ENCODE data around the gene PLCD1. TPM values are rescaled to one million over a fixed set of nuclear protein-coding genes. Genes with fewer than 3 reads are reported as not detected.

Gene PLCD1
- total RNA-seq, 1 donor from 2014 or later, result 23.6 TPM

DNA sequence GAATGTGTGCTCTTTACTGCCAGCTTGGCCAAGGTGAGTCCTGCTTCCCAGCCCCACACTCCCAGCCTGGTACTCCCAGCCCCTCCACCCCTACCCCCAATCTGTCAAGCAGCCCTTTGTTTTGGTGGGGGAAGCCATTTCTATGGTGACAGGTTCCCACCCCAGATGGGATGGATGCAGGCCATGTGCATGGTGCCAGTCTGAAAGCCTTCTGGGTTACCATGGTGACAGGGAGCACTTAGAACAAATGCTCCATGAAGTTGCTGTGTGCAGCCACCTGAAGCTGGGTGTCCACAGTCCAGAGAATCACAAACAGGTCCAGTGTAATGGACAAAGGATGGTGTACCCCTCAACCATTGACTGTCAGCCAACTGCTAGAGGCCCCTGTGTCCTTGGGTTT is 58.0 kb downstream of the PLCD1 start:
- H3K27ac Mint-ChIP-seq (ENCODE audit: unreplicated experiment), result no peak overlapping the region
- H3K27me3 Mint-ChIP-seq (ENCODE audit: low read depth), result no peaks in the 10 kb centered on the region
- H3K4me3 Mint-ChIP-seq (ENCODE audit: unreplicated experiment), result no peak overlapping the region
- peaks cover 19% of the 10 kb centered on the region for H3K36me3 Mint-ChIP-seq (ENCODE audit: low read depth)
- DNase-seq (ENCODE audit: low spot score), result no peak
- H3K9me3 Mint-ChIP-seq (ENCODE audit: low read depth), result no peaks in the 10 kb centered on the region
- peaks cover 3% of the 10 kb centered on the region for H3K4me1 Mint-ChIP-seq (ENCODE audit: low read depth)
- TF ChIP-seq, protein P1, sequence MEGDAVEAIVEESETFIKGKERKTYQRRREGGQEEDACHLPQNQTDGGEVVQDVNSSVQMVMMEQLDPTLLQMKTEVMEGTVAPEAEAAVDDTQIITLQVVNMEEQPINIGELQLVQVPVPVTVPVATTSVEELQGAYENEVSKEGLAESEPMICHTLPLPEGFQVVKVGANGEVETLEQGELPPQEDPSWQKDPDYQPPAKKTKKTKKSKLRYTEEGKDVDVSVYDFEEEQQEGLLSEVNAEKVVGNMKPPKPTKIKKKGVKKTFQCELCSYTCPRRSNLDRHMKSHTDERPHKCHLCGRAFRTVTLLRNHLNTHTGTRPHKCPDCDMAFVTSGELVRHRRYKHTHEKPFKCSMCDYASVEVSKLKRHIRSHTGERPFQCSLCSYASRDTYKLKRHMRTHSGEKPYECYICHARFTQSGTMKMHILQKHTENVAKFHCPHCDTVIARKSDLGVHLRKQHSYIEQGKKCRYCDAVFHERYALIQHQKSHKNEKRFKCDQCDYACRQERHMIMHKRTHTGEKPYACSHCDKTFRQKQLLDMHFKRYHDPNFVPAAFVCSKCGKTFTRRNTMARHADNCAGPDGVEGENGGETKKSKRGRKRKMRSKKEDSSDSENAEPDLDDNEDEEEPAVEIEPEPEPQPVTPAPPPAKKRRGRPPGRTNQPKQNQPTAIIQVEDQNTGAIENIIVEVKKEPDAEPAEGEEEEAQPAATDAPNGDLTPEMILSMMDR (IDR thresholded peaks at IDR 0.05), result no peak

DNA sequence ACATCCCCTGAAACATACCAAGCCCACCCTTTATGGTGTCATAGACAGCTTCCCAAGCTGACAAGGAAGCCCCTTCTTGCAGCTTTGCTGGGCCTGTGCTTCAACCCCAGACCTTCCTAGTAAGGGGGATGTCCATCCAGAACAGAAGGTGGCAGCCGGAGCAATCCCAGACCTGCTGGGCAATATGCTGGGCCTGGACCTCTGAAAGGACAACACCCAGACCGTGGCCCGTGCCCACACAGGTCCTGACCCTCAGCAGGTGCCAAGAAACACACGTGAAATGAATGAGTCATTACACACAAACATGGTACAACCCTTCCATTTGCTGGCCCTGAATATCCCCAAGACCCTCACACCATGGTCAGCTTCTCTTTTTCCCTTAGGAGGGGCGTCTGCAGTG is 58.6 kb downstream of the PLCD1 start:
- Mint-ChIP-seq H3K36me3 (ENCODE audit: low read depth) (peaks cover 17% of the 10 kb centered on the region), H3K9me3 (ENCODE audit: low read depth) (no peaks in the 10 kb centered on the region), H3K27ac (ENCODE audit: unreplicated experiment) (no peak overlapping the region), H3K27me3 (ENCODE audit: low read depth) (no peaks in the 10 kb centered on the region), H3K4me3 (ENCODE audit: unreplicated experiment) (no peak overlapping the region), H3K4me1 (ENCODE audit: low read depth) (peaks cover 3% of the 10 kb centered on the region)
- no peak for DNase-seq (ENCODE audit: low spot score)
- TF ChIP-seq, protein P1 (IDR thresholded peaks at IDR 0.05), result no peak

DNA sequence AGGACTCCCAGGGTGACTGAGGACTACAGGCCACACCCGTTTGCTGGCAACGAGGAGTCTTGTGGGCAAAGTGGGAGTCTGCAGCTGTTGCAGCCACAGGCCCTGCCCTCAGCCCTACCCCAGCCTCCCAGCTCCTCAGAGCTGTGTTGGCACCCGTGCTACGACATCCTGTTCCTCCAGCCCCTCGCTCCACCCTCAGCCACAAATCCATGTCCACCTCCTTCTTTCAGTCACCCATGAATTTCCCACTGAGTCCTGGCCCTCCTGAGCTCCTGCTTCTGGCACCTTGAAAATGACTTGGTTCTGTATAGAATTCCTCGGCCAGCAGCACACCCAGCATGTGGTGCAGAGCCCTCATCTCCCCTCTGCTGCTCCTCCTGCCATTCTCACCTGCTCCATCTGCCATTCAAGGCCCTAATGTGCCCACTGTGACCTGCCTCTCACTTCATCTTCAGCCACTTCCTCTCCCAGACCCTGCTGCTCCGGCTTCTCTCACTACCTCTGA is 59.8 kb downstream of the PLCD1 start:
- H3K9me3 Mint-ChIP-seq (ENCODE audit: low read depth), result no peaks in the 10 kb centered on the region
- peaks cover 13% of the 10 kb centered on the region for H3K36me3 Mint-ChIP-seq (ENCODE audit: low read depth)
- TF ChIP-seq, protein P1 (IDR thresholded peaks at IDR 0.05), result no peak
- peaks cover 5% of the 10 kb centered on the region for H3K4me1 Mint-ChIP-seq (ENCODE audit: low read depth)
- H3K4me3 Mint-ChIP-seq (ENCODE audit: unreplicated experiment), result no peak overlapping the region
- no peak for DNase-seq (ENCODE audit: low spot score)
- no peaks in the 10 kb centered on the region for H3K27me3 Mint-ChIP-seq (ENCODE audit: low read depth)
- H3K27ac Mint-ChIP-seq (ENCODE audit: unreplicated experiment), result no peak overlapping the region

DNA sequence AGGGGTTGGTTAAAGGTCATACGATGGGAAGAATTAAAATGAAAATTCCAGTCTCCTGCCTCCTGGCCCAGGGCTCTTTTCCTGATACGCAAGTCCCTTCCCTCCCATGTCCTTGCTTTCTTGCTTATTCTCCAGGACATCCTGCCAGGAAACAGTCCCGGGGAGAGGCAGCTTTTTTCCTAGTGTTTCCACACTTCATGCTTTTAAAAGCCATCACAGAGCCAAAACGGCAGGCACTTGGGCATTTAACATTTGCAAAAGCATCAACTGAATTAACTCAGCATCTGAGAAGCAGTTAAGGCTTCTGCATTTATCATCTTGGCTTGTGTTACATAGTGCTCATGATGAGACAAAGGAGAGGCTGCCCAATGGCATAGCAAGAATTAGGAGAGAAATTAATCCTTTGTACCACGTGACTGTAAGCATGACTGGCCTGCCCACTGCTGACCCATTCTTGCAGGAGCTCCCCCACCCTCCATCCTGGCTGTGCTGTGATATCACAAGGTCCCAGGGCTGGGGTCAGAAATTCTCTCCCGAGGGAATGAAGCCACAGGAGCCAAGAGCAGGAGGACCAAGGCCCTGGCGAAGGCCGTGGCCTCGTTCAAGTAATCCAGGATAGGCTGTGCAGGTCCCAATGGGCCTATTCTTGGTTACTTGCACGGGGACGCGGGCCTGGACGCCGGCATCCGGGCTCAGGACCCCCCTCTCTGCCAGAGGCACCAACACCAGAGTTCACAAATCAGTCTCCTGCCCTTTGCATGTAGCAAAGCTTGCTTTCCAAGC is 60.4 kb downstream of the PLCD1 start:
- peaks cover 11% of the 10 kb centered on the region for H3K36me3 Mint-ChIP-seq (ENCODE audit: low read depth)
- H3K27ac Mint-ChIP-seq (ENCODE audit: unreplicated experiment), result no peak overlapping the region
- H3K27me3 Mint-ChIP-seq (ENCODE audit: low read depth), result no peaks in the 10 kb centered on the region
- H3K4me3 Mint-ChIP-seq (ENCODE audit: unreplicated experiment), result no peak overlapping the region
- no peaks in the 10 kb centered on the region for H3K9me3 Mint-ChIP-seq (ENCODE audit: low read depth)
- TF ChIP-seq, protein P1 (IDR thresholded peaks at IDR 0.05), result no peak
- peaks cover 8% of the 10 kb centered on the region for H3K4me1 Mint-ChIP-seq (ENCODE audit: low read depth)
- DNase-seq (ENCODE audit: low spot score), result no peak

DNA sequence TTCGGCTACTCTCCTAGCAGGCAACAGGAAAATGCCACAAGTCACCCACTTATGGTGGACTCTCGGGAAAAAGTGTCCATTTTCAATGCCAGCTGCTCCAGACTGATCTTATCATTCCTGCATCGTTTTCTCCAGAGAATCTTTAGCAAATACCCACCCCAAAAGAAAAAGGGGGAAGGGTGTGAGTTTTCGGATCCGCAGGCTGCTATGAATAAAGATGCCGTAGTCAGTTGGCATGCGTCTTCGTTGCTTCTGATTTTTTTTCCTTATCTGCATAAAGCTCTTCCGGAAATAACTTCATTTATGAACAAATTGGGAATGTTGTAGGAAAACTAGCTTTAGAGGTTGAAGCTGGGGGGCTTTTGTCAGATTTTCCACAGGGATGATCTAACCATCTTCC is 61.2 kb downstream of the PLCD1 start:
- peaks cover 9% of the 10 kb centered on the region for H3K36me3 Mint-ChIP-seq (ENCODE audit: low read depth)
- H3K27ac Mint-ChIP-seq (ENCODE audit: unreplicated experiment), result no peak overlapping the region
- H3K27me3 Mint-ChIP-seq (ENCODE audit: low read depth), result no peaks in the 10 kb centered on the region
- H3K4me1 Mint-ChIP-seq (ENCODE audit: low read depth), result peaks cover 13% of the 10 kb centered on the region
- TF ChIP-seq, protein P1 (IDR thresholded peaks at IDR 0.05), result no peak
- H3K9me3 Mint-ChIP-seq (ENCODE audit: low read depth), result no peaks in the 10 kb centered on the region
- H3K4me3 Mint-ChIP-seq (ENCODE audit: unreplicated experiment), result no peak overlapping the region
- DNase-seq (ENCODE audit: low spot score), result no peak
